Fibroblast of skin of right biceps (primary cell): ENCODE data around the gene LAMTOR3.

Experiments
- DNase-seq: peaks from one replicate; pipeline ENCODE4 v3.0.0-alpha.2; 2013

Gene LAMTOR3

GRCh38 chr4:99828477-99828876, 65.8 kb downstream of the LAMTOR3 start:
- DNase-seq, result no peak
